Left ventricle myocardium inferior (tissue), 1 donor: ENCODE data around the gene CREB1. TPM values are rescaled to one million over a fixed set of nuclear protein-coding genes. Genes with fewer than 3 reads are reported as not detected.

Experiments used
- DNase-seq: peaks from one replicate; pipeline ENCODE4 v3.0.0-alpha.2; 2020
- H3K27ac ChIP-seq: fragments of 200-600 bp; replicated peaks from 2 replicates; pipeline ENCODE4 v1.8.0; 2021
- H3K27me3 ChIP-seq: fragments of 200-600 bp; 2 replicates; pipeline ENCODE4 v1.8.0; 2021; ENCODE audit warnings: low read depth
- H3K36me3 ChIP-seq: fragments of 200-600 bp; 2 replicates; pipeline ENCODE4 v1.8.0; 2021
- H3K4me1 ChIP-seq: fragments of 200-600 bp; 2 replicates; pipeline ENCODE4 v1.8.0; 2021
- H3K4me3 ChIP-seq: fragments of 200-600 bp; 2 replicates; pipeline ENCODE4 v1.8.0; 2021; ENCODE audit warnings: mild to moderate bottlenecking, moderate library complexity
- H3K9me3 ChIP-seq: fragments of 200-600 bp; replicated peaks from 2 replicates; pipeline ENCODE4 v1.8.0; 2021
- intact Hi-C: fragments of 100-400 bp; cut with micrococcal nuclease; formaldehyde crosslinking; loops from one replicate; pipeline ENCODE4 v1.11.0; 2022
- total RNA-seq: library from RNA; stranded (reverse); fragmentation: NEBNext Ultra II Directional; extraction: Animal tissue kit (Norgen Biotek cat#: 25700); gene quantifications from one replicate; pipeline ENCODE4 v1.2.1, GENCODE V29; 2021
- TF ChIP-seq, protein P1 (sequence below): fragments of 200-600 bp; IDR thresholded peaks from 2 replicates; pipeline ENCODE4 v1.8.0; 2021; ENCODE audit warnings: antibody characterized with exemption, mild to moderate bottlenecking, borderline replicate concordance
- donor health status: DM: no; HTN: yes; CAD: no; lungs with severe emphysema.

CREB1 gene
- total RNA-seq, 1 donor from 2014 or later, result 50.5 TPM

GRCh38 chr2:207498427-207498826 is 31.3 kb upstream of the CREB1 start:
- TF ChIP-seq, protein P1, sequence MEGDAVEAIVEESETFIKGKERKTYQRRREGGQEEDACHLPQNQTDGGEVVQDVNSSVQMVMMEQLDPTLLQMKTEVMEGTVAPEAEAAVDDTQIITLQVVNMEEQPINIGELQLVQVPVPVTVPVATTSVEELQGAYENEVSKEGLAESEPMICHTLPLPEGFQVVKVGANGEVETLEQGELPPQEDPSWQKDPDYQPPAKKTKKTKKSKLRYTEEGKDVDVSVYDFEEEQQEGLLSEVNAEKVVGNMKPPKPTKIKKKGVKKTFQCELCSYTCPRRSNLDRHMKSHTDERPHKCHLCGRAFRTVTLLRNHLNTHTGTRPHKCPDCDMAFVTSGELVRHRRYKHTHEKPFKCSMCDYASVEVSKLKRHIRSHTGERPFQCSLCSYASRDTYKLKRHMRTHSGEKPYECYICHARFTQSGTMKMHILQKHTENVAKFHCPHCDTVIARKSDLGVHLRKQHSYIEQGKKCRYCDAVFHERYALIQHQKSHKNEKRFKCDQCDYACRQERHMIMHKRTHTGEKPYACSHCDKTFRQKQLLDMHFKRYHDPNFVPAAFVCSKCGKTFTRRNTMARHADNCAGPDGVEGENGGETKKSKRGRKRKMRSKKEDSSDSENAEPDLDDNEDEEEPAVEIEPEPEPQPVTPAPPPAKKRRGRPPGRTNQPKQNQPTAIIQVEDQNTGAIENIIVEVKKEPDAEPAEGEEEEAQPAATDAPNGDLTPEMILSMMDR, result no peak
- H3K4me3 ChIP-seq, result no peak overlapping the region
- peaks cover 47% of the 10 kb centered on the region for H3K4me1 ChIP-seq
- no peaks in the 10 kb centered on the region for H3K9me3 ChIP-seq
- H3K27ac ChIP-seq, result peak overlapping the region; percentile 84
- intact Hi-C loops, result no loop called here
- DNase-seq, result no peak
- H3K27me3 ChIP-seq, result no peaks in the 10 kb centered on the region
- no peaks in the 10 kb centered on the region for H3K36me3 ChIP-seq

- intact Hi-C loops, result no loop called here
- Histone ChIP-seq H3K36me3 (no peaks in the 10 kb centered on the region), H3K4me3 (no peak overlapping the region), H3K27ac (peak overlapping the region; percentile 84), H3K27me3 (no peaks in the 10 kb centered on the region), H3K9me3 (no peaks in the 10 kb centered on the region), H3K4me1 (peaks cover 53% of the 10 kb centered on the region)
- no peak for DNase-seq
- TF ChIP-seq, protein P1, result no peak
Measured at GRCh38 chr2:207499114-207499513, 30.6 kb upstream of the CREB1 start.

GRCh38 chr2:207501802-207502576 is 27.8 kb upstream of the CREB1 start:
- no peak overlapping the region for H3K4me3 ChIP-seq
- TF ChIP-seq, protein P1, result no peak
- no peaks in the 10 kb centered on the region for H3K9me3 ChIP-seq
- H3K36me3 ChIP-seq, result no peaks in the 10 kb centered on the region
- peaks cover 79% of the 10 kb centered on the region for H3K4me1 ChIP-seq
- intact Hi-C loops, result no loop called here
- peak overlapping the region; percentile 84 for H3K27ac ChIP-seq
- H3K27me3 ChIP-seq, result no peaks in the 10 kb centered on the region
- peak; percentile 22 for DNase-seq

DNA sequence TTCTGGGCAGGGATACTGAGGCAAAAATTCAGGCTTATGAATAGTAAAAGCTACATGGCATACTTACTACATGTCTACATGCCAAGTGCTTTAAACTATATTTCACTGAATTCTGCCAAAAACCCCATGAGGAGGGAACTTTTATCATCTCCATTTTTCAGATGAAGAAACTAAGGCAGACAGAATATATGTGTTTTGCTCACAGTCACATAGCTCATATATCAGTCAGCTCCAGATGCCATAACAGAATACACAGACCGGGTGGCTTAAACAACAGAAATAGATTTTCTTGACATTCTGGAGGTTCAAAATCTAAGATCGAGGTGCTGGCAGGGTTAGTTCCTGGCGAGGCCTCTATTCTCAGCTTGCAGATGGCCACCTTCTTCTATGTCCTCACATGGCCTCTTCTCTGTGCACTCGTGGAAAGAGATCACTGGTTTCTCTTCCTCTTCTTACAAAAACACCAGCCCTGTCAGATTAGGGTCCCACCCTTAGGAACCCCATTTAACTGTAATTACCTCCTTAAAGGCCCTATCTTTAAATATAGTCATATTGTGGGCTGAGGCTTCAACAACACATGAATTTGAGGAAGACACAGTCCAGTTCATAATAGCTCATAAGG is 27.1 kb upstream of the CREB1 start:
- Histone ChIP-seq H3K27me3 (no peaks in the 10 kb centered on the region), H3K36me3 (no peaks in the 10 kb centered on the region), H3K4me3 (no peak overlapping the region), H3K27ac (peak overlapping the region; percentile 84), H3K9me3 (no peaks in the 10 kb centered on the region), H3K4me1 (peaks cover 76% of the 10 kb centered on the region)
- no peak for DNase-seq
- TF ChIP-seq, protein P1, result no peak
- intact Hi-C loops, result no loop called here

DNA sequence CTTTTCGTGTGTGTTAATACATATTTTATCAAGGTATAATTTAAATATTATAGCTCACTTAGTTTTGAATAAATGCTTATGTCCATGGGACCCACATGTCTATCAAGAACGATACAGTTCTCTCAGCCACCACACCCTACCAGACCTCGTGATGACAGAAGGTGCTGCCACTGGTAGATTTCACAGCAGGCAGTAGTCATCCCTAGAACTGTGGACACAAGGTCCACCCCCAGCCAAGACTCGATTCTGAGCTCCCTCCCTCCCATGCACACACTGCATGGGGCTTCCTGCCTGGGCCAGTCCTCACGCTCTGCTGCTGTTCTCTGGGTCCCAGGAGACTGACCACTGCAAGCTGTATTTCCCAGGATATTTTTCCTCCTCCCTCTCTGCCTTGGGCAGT is 26.5 kb upstream of the CREB1 start:
- DNase-seq, result peak; percentile 50
- no peaks in the 10 kb centered on the region for H3K36me3 ChIP-seq
- H3K4me3 ChIP-seq, result no peak overlapping the region
- no peaks in the 10 kb centered on the region for H3K27me3 ChIP-seq
- intact Hi-C loops, result no loop called here
- peak overlapping the region; percentile 84 for H3K27ac ChIP-seq
- TF ChIP-seq, protein P1, result no peak
- no peaks in the 10 kb centered on the region for H3K9me3 ChIP-seq
- H3K4me1 ChIP-seq, result peaks cover 71% of the 10 kb centered on the region
